Mammary epithelial cell (primary cell): ENCODE measurements around the gene POLDIP2.
"Not testable (repeated sequence)": the region's sequence is repeated elsewhere in the genome, so short reads cannot be mapped to it uniquely, and the experiment has no call there.

Experiments used
- CTCF ChIP-seq, 2 donors: IDR thresholded peaks in 1 of 2; conservative IDR thresholded peaks in 1 of 2; 2 replicates each; pipeline ENCODE4 v1.5.1; 2011 to 2012; ENCODE audit warnings: inconsistent platforms in 2 of 2, low read length in 2 of 2, mild to moderate bottlenecking in 2 of 2, control low read depth in 1 of 2, low read depth in 1 of 2; ENCODE audit not compliant: insufficient read depth in 1 of 2; ENCODE audit errors: extremely low read depth in 1 of 2
- EZH2 ChIP-seq: IDR thresholded peaks from 2 replicates; pipeline ENCODE4 v1.6.1; 2012; ENCODE audit warnings: low read length, inconsistent platforms, borderline replicate concordance

DNA sequence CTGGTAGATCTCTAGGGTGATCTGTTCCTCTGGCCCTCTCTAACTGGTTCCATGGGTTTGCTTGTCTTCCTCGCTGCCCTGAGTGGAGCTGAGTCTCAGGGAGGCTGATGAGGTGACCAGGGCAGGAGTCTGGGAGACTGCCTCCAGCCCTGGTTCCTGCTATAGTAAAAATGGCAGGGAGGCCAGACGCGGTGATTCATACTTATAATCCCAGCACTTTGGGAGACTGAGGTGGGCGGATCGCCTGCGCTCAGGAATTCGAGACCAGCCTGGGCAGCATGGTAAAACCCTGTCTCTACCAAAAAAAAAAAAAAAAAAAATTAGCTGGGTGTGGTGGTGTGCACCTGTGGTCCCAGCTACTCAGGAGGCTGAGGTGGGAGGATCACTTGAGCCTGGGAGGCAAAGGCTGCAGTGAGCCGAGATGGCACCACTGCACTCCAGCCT lies 18.5 kb downstream of the POLDIP2 start:
- TF ChIP-seq CTCF (conservative IDR thresholded peaks at IDR 0.05 in 1 of 2, IDR thresholded peaks at IDR 0.05 in 1 of 2; ENCODE audit: extremely low read depth in 1 of 2, insufficient read depth in 1 of 2, low read depth in 1 of 2, low read length in 2 of 2); EZH2: not testable (repeated sequence)
